Measurements from ENCODE around the gene DNAJB5.

The DNAJB5 gene

GRCh38 chr9:34994260-34994899 is 4.8 kb downstream of the DNAJB5 start:
- H3K4me3 ChIP-seq (ENCODE audit: low read depth, low read length), result no peak overlapping the region
- TF ChIP-seq CTCF (IDR thresholded peaks at IDR 0.05; ENCODE audit: low read depth, low read length), result peak; percentile 77
- DNase-seq (ENCODE audit: low read depth, low spot score), result peak; percentile 55
- in situ Hi-C loops (cut with HindIII; ENCODE audit: low sequenced_read_pairs), result no loop called here

- H3K4me3 ChIP-seq (ENCODE audit: low read depth, low read length), result no peak overlapping the region
- DNase-seq (ENCODE audit: low read depth, low spot score), result peak; percentile 8
- no peak for TF ChIP-seq CTCF (IDR thresholded peaks at IDR 0.05; ENCODE audit: low read depth, low read length)
- in situ Hi-C loops (cut with HindIII; ENCODE audit: low sequenced_read_pairs), result no loop called here
Observed at GRCh38 chr9:34994900-34995669, 5.5 kb downstream of the DNAJB5 start.

- no peak for DNase-seq (ENCODE audit: low read depth, low spot score)
- no peak for TF ChIP-seq CTCF (IDR thresholded peaks at IDR 0.05; ENCODE audit: low read depth, low read length)
- no peak overlapping the region for H3K4me3 ChIP-seq (ENCODE audit: low read depth, low read length)
- in situ Hi-C loops (cut with HindIII; ENCODE audit: low sequenced_read_pairs), result no loop called here
Observed at GRCh38 chr9:34995670-34996060, 6.1 kb downstream of the DNAJB5 start.

GRCh38 chr9:34996181-34996904 is 6.8 kb downstream of the DNAJB5 start:
- in situ Hi-C loops (cut with HindIII; ENCODE audit: low sequenced_read_pairs), result no loop called here
- no peak for DNase-seq (ENCODE audit: low read depth, low spot score)
- H3K4me3 ChIP-seq (ENCODE audit: low read depth, low read length), result no peak overlapping the region
- no peak for TF ChIP-seq CTCF (IDR thresholded peaks at IDR 0.05; ENCODE audit: low read depth, low read length)

GRCh38 chr9:34996905-34997279 is 7.3 kb downstream of the DNAJB5 start:
- no peak for DNase-seq (ENCODE audit: low read depth, low spot score)
- H3K4me3 ChIP-seq (ENCODE audit: low read depth, low read length), result no peak overlapping the region
- TF ChIP-seq CTCF (IDR thresholded peaks at IDR 0.05; ENCODE audit: low read depth, low read length), result no peak
- in situ Hi-C loops (cut with HindIII; ENCODE audit: low sequenced_read_pairs), result no loop called here

- in situ Hi-C loops (cut with HindIII; ENCODE audit: low sequenced_read_pairs), result no loop called here
- TF ChIP-seq CTCF (IDR thresholded peaks at IDR 0.05; ENCODE audit: low read depth, low read length), result no peak
- no peak for DNase-seq (ENCODE audit: low read depth, low spot score)
- no peak overlapping the region for H3K4me3 ChIP-seq (ENCODE audit: low read depth, low read length)
Observed at GRCh38 chr9:34997379-34997781, 7.8 kb downstream of the DNAJB5 start.
